Posterior cingulate gyrus (tissue), 11 donors: Measurements from ENCODE around the gene ZNF324.

ENCODE experiments used
- DNase-seq, 10 donors: peaks; one replicate each; pipeline versions ENCODE4 v3.0.0 to v3.0.0-alpha.2; 2020 to 2021; ENCODE audit warnings: mixed read lengths in 3 of 10
- intact Hi-C: fragments of 100-400 bp; cut with DNase I; formaldehyde crosslinking; loops from one replicate; pipeline ENCODE4 v1.15.1; 2023

The ZNF324 gene

DNA sequence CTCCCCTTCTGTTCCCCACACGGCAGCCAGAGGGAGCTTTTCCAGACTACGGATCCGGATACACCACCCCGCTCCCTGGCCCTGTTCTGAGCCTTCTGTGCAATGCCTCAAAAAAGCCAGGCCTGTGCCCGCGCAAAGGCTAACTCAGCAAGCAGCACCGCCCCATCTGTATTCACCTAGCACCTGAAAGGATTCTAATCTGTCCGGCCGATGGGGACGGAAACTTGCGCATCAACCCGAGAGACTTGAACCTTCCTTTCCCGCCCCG lies 52.1 kb downstream of the ZNF324 start:
- intact Hi-C loops: loop anchor here (2.0 kb wide), 1 partner anchor 78 kb away; the partner anchor contains the start of gene ZNF132
- peak; percentile 37 to 92 (median 58) for DNase-seq

GRCh38 chr19:58519355-58520256 lies 52.7 kb downstream of the ZNF324 start, which contains the start of gene ZBTB45:
ZBTB45 (minus strand) TSS chr19:58519810; CDS start chr19:58517673, 2,137 bp downstream.
- DNase-seq: peak; percentile 87 to 99 (median 92)
- intact Hi-C loops: loop anchor here (2.0 kb wide), 1 partner anchor 79 kb away; the partner anchor contains the start of gene ZNF132

GRCh38 chr19:58520257-58520599 lies 53.3 kb downstream of the ZNF324 start:
- DNase-seq: no peak
- intact Hi-C loops: no loop called here

DNA sequence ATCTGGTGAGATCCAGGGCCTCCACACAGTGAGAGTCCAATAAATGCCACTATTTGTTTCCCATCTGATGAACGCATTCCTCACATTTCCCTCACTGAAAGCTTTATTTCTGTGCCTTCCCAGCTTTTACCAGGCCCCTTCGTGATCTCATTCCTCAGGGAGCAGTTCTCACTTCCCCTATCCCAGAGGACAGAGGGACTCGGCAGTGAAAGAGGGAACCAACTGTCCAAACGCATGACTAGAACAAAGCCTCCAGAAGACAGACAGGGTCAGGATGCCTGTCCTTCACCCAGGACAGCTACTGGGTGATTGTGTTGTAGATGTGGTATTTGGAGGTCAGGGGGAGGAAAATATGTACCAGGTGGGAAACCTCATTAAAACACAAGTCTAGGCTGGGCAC lies 54.8 kb downstream of the ZNF324 start:
- DNase-seq: peak in 1 of 10 donors; percentile 4
- intact Hi-C loops: no loop called here

DNA sequence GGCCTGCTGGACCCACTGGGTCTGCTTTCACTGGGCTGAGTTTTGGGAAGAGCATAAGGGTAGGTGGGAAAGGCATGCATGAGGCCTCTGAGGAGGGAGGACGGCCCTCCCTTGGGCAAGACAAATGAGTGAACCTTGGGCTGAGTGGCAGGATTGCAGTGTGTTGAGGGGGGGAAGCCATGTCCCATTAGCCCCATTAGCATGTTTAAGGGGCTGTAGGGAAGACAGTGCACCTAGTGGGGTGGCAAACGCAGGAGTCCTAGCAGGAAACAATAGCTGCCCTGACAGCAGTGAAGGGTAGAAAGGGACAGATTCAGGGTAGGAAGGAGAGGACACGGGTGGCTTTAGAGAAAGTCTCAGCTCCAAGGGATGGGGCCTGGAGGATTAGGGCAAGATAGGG lies 55.8 kb downstream of the ZNF324 start:
- DNase-seq: peak in 2 of 10 donors; percentile 3 to 60
- intact Hi-C loops: no loop called here
